NB4 (cell line): ENCODE results near the gene WHAMM.
"Not testable (repeated sequence)": the region's sequence is repeated elsewhere in the genome, so short reads cannot be mapped to it uniquely, and the experiment has no call there.

Source experiments
- DNase-seq: peaks from one replicate; pipeline ENCODE4 v3.0.0; 2010; ENCODE audit warnings: low read depth
- H3K4me3 ChIP-seq: one replicate; pipeline ENCODE4 v1.5.1; 2011; ENCODE audit warnings: mild to moderate bottlenecking, low read depth, low read length, moderate library complexity
- CTCF ChIP-seq: IDR thresholded peaks from one replicate; pipeline ENCODE4 v1.5.1; 2012; ENCODE audit warnings: low read depth, low read length
- MAX ChIP-seq: IDR thresholded peaks from 2 replicates; pipeline ENCODE4 v1.6.1; 2011; ENCODE audit warnings: low read depth, low read length
- MYC ChIP-seq: IDR thresholded peaks from 2 replicates; pipeline ENCODE4 v1.6.1; 2011; ENCODE audit warnings: low read depth, low read length
- POLR2A ChIP-seq: IDR thresholded peaks from 2 replicates; pipeline ENCODE4 v1.6.1; 2011; ENCODE audit warnings: mild to moderate bottlenecking; ENCODE audit not compliant: insufficient read length; ENCODE audit errors: extremely low read depth

Gene WHAMM

GRCh38 chr15:82862886-82863285, 53.5 kb downstream of the WHAMM start:
- H3K4me3 ChIP-seq: no peak overlapping the region
- no peak for TF ChIP-seq CTCF
- no peak for TF ChIP-seq MYC
- no peak for TF ChIP-seq POLR2A
- TF ChIP-seq MAX: no peak
- DNase-seq: no peak

GRCh38 chr15:82864967-82865366, 55.5 kb downstream of the WHAMM start:
- DNase-seq: no peak
- TF ChIP-seq CTCF: no peak
- TF ChIP-seq POLR2A: no peak
- TF ChIP-seq MYC: no peak
- no peak for TF ChIP-seq MAX
- no peak overlapping the region for H3K4me3 ChIP-seq

- not testable (repeated sequence) for H3K4me3 ChIP-seq, DNase-seq
These were observed 56.2 kb downstream of the WHAMM start for GRCh38 chr15:82865581-82865980.

GRCh38 chr15:82865981-82866380, 56.6 kb downstream of the WHAMM start:
- not testable (repeated sequence) for H3K4me3 ChIP-seq, DNase-seq

- DNase-seq: no peak
- no peak overlapping the region for H3K4me3 ChIP-seq
- no peak for TF ChIP-seq MAX
These were observed 61.4 kb downstream of the WHAMM start for GRCh38 chr15:82870727-82871320.

- TF ChIP-seq MAX (no peak), MYC (no peak), POLR2A (no peak), CTCF (no peak)
- no peak for DNase-seq
These were observed 61.9 kb downstream of the WHAMM start for GRCh38 chr15:82871358-82871757.

GRCh38 chr15:82871832-82872484, 62.5 kb downstream of the WHAMM start:
- no peak overlapping the region for H3K4me3 ChIP-seq
- no peak for DNase-seq
- no peak for TF ChIP-seq POLR2A
- TF ChIP-seq MAX: no peak
- TF ChIP-seq CTCF: no peak
- no peak for TF ChIP-seq MYC

More at GRCh38 chr15:82871358-82871757, 61.9 kb downstream of the WHAMM start:
- H3K4me3 ChIP-seq: no peak overlapping the region
